ENCODE measurements around the gene LCE1D.

LCE1D gene, protein sequence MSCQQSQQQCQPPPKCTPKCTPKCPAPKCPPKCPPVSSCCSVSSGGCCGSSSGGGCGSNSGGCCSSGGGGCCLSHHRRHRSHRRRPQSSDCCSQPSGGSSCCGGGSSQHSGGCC

DNA sequence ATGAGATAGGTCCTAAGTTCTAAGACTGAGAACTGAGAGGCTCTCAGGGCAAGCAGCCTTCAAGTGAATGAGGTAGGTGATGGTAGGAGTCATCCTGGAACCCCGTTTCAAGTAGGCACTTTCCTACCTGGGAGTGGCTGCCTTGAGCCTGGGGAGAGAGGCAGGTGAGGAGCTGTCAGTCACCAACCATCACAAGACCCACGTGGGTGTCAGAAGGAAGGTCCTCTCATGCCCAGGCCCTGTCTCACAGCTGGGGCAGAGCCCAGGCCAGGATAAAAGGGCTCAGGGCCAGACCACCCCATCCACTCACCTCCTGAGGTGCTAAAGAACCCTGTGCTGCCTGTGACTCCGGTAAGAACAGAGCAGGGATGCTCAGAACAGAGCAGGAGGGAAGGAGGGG, at the start of gene LCE1D:
LCE1D (plus strand) TSS at position 301 of the 400 bp plus-strand sequence. CDS start 1,074 bp downstream, outside the sequence.
- H3K9me3 Mint-ChIP-seq = no peaks in the 10 kb centered on the region
- DNase-seq (ENCODE audit: low spot score) = no peak
- H3K27ac Mint-ChIP-seq = no peak within 1 kb of the TSS
- no peak within 1 kb of the TSS for H3K4me3 Mint-ChIP-seq
- no peaks in the 10 kb centered on the region for H3K36me3 Mint-ChIP-seq (ENCODE audit: low read depth)
- H3K4me1 Mint-ChIP-seq (ENCODE audit: low read depth) = no peaks in the 10 kb centered on the region
- peaks cover 4% of the 10 kb centered on the region for H3K27me3 Mint-ChIP-seq (ENCODE audit: low read depth)

DNA sequence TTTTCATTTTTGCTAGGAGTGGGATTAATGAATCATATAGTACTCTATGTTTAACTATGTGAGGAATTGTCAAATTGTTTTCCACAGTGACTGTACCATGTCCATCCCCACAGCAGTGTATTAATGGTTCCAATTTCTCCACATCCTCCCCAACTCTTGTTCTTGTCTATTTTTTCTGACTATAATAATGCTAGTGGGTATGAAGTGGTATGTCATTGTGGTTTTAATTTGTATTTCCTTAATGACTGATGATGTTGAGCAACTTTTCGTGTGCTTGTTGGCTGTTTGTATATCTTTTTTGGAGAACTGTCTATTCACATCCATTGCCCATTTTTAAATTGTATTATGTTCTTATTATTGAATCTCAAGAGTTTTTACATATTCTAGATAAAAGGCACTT, 48.7 kb upstream of the LCE1D start:
- Mint-ChIP-seq H3K36me3 (ENCODE audit: low read depth) (no peaks in the 10 kb centered on the region), H3K9me3 (no peaks in the 10 kb centered on the region), H3K27ac (no peak overlapping the region), H3K4me1 (ENCODE audit: low read depth) (no peaks in the 10 kb centered on the region), H3K27me3 (ENCODE audit: low read depth) (peaks cover 11% of the 10 kb centered on the region), H3K4me3 (no peak overlapping the region)
- DNase-seq (ENCODE audit: low spot score) = no peak

DNA sequence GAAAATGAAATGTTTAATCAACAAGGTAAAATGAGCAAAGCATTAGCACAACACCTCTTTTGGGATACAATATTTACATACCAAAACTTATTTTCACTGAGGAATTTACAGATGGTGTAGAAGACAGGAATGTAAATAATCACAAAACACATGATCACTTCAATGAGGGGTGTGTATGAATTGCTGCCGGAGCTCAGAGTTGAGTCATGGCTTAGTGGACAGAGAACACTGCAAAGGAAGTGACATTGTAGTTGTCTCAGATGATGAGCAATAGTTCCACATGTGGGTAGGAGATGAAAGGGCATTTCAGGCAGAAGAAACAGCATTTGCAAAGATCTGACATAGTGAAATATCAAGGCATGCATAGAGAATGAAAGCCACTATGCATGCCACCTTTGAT, 44.3 kb upstream of the LCE1D start:
- Mint-ChIP-seq H3K4me3 (no peak overlapping the region), H3K36me3 (ENCODE audit: low read depth) (no peaks in the 10 kb centered on the region), H3K27me3 (ENCODE audit: low read depth) (peaks cover 13% of the 10 kb centered on the region), H3K9me3 (no peaks in the 10 kb centered on the region), H3K4me1 (ENCODE audit: low read depth) (no peaks in the 10 kb centered on the region), H3K27ac (no peak overlapping the region)
- no peak for DNase-seq (ENCODE audit: low spot score)

DNA sequence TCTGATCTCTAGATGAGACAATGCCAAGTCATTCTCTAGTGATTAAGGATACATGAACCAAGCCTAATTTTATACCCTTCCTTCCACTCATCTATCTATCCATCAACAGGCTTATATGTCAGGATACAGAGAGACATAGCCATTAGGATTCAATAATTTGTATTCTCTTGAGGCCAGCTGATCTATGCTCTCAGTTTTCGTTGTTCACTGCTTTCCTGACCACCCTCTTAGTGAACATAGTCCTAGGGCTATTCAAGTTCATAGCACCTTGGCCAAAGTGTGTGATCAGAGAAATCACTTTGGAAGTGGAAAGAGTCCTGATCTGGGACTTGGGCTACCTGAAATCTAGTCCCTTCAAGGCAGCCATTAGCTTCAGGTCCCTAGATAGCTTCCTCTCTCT, 42.9 kb upstream of the LCE1D start:
- H3K4me3 Mint-ChIP-seq = no peak overlapping the region
- peaks cover 13% of the 10 kb centered on the region for H3K27me3 Mint-ChIP-seq (ENCODE audit: low read depth)
- H3K36me3 Mint-ChIP-seq (ENCODE audit: low read depth) = no peaks in the 10 kb centered on the region
- no peaks in the 10 kb centered on the region for H3K9me3 Mint-ChIP-seq
- H3K4me1 Mint-ChIP-seq (ENCODE audit: low read depth) = no peaks in the 10 kb centered on the region
- DNase-seq (ENCODE audit: low spot score) = no peak
- H3K27ac Mint-ChIP-seq = no peak overlapping the region

DNA sequence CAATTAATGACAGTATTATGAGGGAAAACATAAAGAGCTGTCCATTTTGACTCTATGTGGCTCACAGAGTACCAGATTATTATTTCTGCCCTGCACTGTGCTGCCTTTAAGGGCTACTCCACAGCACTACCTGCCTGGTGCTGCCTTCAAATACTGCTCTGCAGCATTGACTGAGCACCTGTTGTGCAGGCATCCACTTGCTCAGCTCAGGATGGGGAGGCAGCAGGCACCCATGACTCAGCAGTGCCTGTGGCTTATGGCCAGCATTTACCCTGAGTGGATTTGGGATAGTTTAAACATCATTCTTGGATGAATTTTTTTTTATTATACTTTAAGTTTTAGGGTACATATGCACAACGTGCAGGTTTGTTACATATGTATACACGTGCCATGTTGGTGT, 39.6 kb upstream of the LCE1D start:
- H3K9me3 Mint-ChIP-seq = no peaks in the 10 kb centered on the region
- H3K36me3 Mint-ChIP-seq (ENCODE audit: low read depth) = no peaks in the 10 kb centered on the region
- no peak for DNase-seq (ENCODE audit: low spot score)
- no peak overlapping the region for H3K27ac Mint-ChIP-seq
- no peak overlapping the region for H3K4me3 Mint-ChIP-seq
- no peaks in the 10 kb centered on the region for H3K4me1 Mint-ChIP-seq (ENCODE audit: low read depth)
- peaks cover 2% of the 10 kb centered on the region for H3K27me3 Mint-ChIP-seq (ENCODE audit: low read depth)

DNA sequence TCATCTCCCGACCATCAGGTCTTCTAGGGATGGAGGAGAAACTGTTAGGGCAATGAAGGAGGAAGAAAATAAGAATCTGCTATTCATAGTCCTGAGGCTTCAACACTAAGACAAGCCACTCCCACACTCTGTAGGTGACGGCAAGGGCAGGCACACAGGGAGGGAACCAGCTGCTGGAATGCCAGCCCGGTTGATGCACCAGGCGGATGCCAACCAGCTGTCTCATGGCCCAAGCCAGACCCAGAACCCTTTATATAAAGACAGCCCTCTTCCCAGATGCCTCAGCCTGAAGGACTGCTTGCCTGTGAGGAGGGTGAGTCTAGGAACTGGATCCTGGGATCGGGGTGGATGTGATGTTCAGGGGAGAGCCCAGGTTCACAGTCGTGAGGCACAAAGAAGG, 38.8 kb upstream of the LCE1D start, which contains the start of gene KPRP:
KPRP (plus strand) TSS at position 279 of the 400 bp plus-strand sequence. CDS start 1,564 bp downstream, outside the sequence.
- peaks cover 2% of the 10 kb centered on the region for H3K27me3 Mint-ChIP-seq (ENCODE audit: low read depth)
- no peaks in the 10 kb centered on the region for H3K9me3 Mint-ChIP-seq
- H3K4me1 Mint-ChIP-seq (ENCODE audit: low read depth) = no peaks in the 10 kb centered on the region

DNA sequence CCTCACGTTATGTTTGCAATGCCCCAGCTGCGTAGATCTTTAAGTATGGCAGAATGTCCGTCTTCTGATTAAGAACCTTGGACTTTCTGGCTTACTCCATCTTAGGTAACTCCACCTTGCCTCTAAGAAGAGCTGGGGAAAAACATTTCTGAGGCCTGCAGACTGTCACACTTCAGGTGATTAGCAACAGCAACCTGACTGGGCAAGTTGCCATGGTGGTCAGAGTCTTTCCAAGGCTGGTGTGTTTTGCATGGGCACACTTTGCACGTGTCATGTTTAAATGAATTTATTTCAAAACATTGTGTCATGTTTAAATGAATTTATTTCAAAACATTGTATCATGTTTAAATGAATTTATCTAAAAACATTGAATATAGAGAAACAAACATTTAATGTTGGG, 37.9 kb upstream of the LCE1D start:
- H3K9me3 Mint-ChIP-seq = no peaks in the 10 kb centered on the region
- no peak overlapping the region for H3K27ac Mint-ChIP-seq
- H3K36me3 Mint-ChIP-seq (ENCODE audit: low read depth) = no peaks in the 10 kb centered on the region
- H3K4me1 Mint-ChIP-seq (ENCODE audit: low read depth) = no peaks in the 10 kb centered on the region
- H3K4me3 Mint-ChIP-seq = no peak overlapping the region
- no peak for DNase-seq (ENCODE audit: low spot score)
- no peaks in the 10 kb centered on the region for H3K27me3 Mint-ChIP-seq (ENCODE audit: low read depth)

More for the DNA sequence above, 38.8 kb upstream of the LCE1D start, which contains the start of gene KPRP:
- H3K4me3 Mint-ChIP-seq = no peak within 1 kb of the TSS
- no peak within 1 kb of the TSS for H3K27ac Mint-ChIP-seq
- DNase-seq (ENCODE audit: low spot score) = no peak
- H3K36me3 Mint-ChIP-seq (ENCODE audit: low read depth) = no peaks in the 10 kb centered on the region

DNA sequence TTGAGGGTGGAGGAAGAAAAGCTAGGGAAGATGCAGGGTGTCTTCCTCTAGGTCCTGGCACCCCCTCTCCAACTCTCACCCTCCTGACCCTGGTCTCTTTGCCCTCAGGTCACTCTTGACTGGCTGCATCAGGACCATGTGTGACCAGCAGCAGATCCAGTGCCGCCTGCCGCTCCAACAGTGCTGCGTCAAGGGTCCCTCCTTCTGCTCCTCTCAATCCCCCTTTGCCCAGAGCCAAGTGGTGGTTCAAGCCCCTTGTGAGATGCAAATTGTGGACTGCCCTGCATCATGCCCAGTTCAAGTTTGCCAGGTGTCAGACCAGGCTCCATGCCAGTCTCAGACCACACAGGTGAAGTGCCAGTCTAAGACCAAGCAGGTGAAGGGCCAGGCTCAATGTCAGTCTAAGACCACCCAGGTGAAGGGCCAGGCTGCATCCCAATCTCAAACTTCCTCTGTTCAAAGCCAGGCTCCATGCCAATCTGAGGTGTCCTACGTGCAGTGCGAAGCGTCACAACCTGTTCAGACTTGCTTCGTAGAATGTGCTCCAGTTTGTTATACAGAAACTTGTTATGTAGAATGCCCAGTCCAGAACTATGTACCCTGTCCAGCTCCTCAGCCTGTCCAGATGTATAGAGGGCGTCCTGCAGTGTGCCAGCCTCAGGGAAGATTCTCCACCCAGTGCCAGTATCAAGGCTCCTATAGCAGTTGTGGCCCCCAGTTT, 36.9 kb upstream of the LCE1D start:
- no peak for DNase-seq (ENCODE audit: low spot score)
- Mint-ChIP-seq H3K4me3 (no peak overlapping the region), H3K36me3 (ENCODE audit: low read depth) (no peaks in the 10 kb centered on the region), H3K4me1 (ENCODE audit: low read depth) (no peaks in the 10 kb centered on the region), H3K27me3 (ENCODE audit: low read depth) (no peaks in the 10 kb centered on the region), H3K27ac (no peak overlapping the region), H3K9me3 (no peaks in the 10 kb centered on the region)

DNA sequence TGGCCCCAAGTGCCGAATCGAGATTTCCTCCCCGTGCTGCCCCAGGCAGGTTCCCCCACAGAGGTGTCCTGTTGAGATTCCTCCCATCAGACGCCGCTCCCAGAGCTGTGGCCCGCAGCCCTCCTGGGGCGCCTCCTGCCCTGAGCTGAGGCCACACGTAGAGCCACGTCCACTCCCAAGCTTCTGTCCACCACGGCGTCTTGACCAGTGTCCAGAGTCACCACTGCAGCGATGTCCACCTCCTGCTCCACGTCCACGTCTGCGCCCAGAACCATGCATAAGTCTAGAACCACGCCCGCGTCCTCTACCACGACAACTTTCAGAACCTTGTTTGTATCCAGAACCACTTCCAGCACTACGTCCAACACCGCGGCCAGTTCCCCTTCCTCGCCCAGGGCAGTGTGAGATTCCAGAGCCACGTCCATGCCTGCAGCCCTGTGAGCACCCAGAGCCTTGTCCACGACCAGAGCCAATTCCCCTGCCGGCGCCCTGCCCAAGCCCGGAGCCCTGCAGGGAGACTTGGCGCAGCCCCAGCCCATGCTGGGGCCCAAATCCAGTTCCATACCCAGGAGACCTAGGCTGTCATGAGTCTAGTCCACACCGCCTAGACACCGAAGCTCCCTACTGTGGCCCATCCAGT, 35.9 kb upstream of the LCE1D start:
- no peaks in the 10 kb centered on the region for H3K36me3 Mint-ChIP-seq (ENCODE audit: low read depth)

DNA sequence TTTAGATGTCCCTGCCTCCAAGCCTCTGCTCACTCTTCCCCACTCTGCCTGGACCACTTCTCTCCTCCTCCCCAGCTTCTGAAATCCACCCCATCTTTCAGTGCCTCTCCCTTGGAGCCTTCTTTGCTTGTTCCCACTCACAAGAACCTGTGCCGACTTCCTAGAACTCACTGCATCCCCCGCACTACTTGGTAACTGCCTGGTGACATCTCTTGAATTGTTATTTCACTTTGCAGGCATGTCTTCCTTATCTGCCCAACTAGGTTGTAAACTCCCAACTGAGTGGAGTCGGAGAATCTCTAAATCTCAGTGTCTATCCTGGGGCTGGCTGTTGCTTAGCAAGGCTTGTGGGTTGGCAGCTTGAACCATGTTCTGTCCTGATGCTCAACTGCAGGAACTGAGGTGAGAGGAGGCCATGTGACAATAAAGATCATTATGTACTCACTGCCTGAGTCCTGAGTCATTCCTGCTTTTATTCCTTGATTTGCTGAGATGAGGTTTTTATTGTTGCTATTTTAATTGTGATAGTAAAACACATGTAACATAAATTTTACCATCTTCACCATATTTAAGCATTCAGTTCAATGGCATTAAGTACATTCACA, 34.8 kb upstream of the LCE1D start:
- Mint-ChIP-seq H3K4me3 (no peak overlapping the region), H3K9me3 (no peaks in the 10 kb centered on the region), H3K27ac (no peak overlapping the region), H3K27me3 (ENCODE audit: low read depth) (no peaks in the 10 kb centered on the region), H3K36me3 (ENCODE audit: low read depth) (no peaks in the 10 kb centered on the region), H3K4me1 (ENCODE audit: low read depth) (no peaks in the 10 kb centered on the region)
- DNase-seq (ENCODE audit: low spot score) = no peak

More for the DNA sequence above, 35.9 kb upstream of the LCE1D start:
- no peak for DNase-seq (ENCODE audit: low spot score)
- Mint-ChIP-seq H3K9me3 (no peaks in the 10 kb centered on the region), H3K27me3 (ENCODE audit: low read depth) (no peaks in the 10 kb centered on the region), H3K4me3 (no peak overlapping the region), H3K27ac (no peak overlapping the region), H3K4me1 (ENCODE audit: low read depth) (no peaks in the 10 kb centered on the region)

DNA sequence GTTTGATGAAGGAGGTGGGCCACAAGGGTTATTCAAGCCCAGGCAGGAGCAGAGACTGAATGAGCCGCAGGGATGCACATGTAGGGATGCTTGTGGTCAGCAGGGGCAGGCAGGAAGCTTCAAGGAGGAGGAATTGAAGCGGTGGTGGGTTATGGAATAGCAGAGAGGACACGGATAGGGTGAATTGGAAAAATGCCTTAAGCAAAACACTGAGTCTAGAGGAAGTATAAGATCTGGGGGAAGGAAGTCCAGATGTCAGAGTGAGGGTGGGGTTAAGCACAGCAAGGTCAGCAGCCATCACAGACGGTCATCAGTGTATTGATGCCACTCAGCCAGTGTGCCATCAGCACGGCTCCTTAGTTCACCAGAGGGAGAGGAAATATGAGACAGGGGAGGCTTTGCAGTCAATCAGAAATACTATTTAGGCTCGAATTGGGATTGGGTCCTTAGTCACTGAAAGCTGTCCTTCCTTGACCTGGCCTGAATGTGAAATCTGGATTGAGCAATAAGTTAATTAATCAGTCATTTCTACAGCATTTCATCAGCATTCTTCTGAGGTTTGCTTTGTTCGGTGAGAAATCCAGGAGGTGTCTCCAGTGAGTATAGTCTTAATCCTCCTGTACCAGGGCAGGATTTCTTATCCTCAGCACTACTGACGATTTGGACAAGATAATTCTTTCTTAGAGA, 27.5 kb upstream of the LCE1D start:
- no peaks in the 10 kb centered on the region for H3K4me1 Mint-ChIP-seq (ENCODE audit: low read depth)
- no peaks in the 10 kb centered on the region for H3K9me3 Mint-ChIP-seq
- H3K27me3 Mint-ChIP-seq (ENCODE audit: low read depth) = no peaks in the 10 kb centered on the region
- H3K27ac Mint-ChIP-seq = no peak overlapping the region
- DNase-seq (ENCODE audit: low spot score) = no peak
- H3K36me3 Mint-ChIP-seq (ENCODE audit: low read depth) = no peaks in the 10 kb centered on the region
- no peak overlapping the region for H3K4me3 Mint-ChIP-seq

DNA sequence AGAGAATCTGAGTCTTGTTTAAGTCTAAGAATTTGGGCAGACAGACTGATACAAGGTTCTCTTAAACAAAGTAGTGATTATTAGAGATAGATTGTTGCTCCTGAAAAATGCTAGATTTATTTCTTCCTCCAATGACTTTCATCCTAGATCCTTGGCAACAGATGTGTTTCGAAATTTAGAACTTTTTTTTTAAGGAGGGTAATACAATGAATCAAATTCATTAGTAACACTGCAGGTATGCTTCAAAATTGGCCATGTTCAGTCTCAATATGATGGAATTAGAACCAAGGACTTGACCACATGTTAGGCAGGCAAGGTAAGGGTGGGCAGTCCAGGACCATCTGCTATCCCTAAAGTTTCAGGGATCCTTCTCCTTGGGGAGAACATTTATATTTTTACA, 26.1 kb upstream of the LCE1D start:
- Mint-ChIP-seq H3K27me3 (ENCODE audit: low read depth) (no peaks in the 10 kb centered on the region), H3K27ac (no peak overlapping the region), H3K36me3 (ENCODE audit: low read depth) (no peaks in the 10 kb centered on the region), H3K9me3 (no peaks in the 10 kb centered on the region), H3K4me3 (no peak overlapping the region), H3K4me1 (ENCODE audit: low read depth) (no peaks in the 10 kb centered on the region)
- DNase-seq (ENCODE audit: low spot score) = no peak

DNA sequence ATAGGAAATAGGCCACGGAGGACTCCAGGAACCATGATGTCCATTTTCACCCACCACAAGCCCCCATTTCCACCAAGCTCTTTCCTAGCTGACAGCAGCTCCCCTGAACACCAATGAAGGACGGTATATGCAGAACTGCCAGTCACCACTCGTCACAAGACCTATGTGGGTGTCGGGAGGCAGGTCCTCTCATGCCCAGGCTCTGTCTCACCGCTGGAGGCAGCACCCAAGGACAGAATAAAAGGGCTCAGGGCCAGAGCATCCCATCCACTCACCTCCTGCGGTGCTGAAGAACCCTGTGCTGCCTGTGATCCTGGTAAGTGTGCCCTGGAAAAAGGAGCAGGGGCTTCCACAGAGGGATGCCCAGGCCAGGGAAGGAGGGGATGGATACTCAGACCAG, 21.6 kb upstream of the LCE1D start, which contains the start of gene LCE1F:
LCE1F (plus strand) TSS at position 266 of the 400 bp plus-strand sequence. CDS start 1,232 bp downstream, outside the sequence.
- H3K36me3 Mint-ChIP-seq (ENCODE audit: low read depth) = no peaks in the 10 kb centered on the region
- no peak within 1 kb of the TSS for H3K4me3 Mint-ChIP-seq
- H3K4me1 Mint-ChIP-seq (ENCODE audit: low read depth) = no peaks in the 10 kb centered on the region
- no peaks in the 10 kb centered on the region for H3K9me3 Mint-ChIP-seq
- H3K27me3 Mint-ChIP-seq (ENCODE audit: low read depth) = no peaks in the 10 kb centered on the region
- DNase-seq (ENCODE audit: low spot score) = no peak
- H3K27ac Mint-ChIP-seq = no peak within 1 kb of the TSS

DNA sequence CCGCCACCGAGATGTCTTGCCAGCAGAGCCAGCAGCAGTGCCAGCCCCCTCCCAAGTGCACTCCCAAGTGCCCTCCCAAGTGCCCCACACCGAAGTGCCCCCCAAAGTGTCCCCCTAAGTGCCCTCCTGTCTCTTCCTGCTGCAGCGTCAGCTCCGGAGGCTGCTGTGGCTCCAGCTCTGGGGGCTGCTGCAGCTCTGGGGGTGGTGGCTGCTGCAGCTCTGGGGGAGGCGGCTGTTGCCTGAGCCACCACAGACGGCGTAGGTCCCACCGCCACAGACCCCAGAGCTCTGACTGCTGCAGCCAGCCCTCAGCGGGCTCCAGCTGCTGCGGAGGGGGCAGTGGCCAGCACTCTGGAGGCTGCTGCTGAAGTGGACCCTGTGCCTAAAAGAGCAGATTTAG, 20.2 kb upstream of the LCE1D start:
- DNase-seq (ENCODE audit: low spot score) = no peak
- no peak overlapping the region for H3K27ac Mint-ChIP-seq
- H3K36me3 Mint-ChIP-seq (ENCODE audit: low read depth) = no peaks in the 10 kb centered on the region
- no peaks in the 10 kb centered on the region for H3K4me1 Mint-ChIP-seq (ENCODE audit: low read depth)
- no peaks in the 10 kb centered on the region for H3K27me3 Mint-ChIP-seq (ENCODE audit: low read depth)
- H3K4me3 Mint-ChIP-seq = no peak overlapping the region
- no peaks in the 10 kb centered on the region for H3K9me3 Mint-ChIP-seq

Data from T-helper 2 cell treated with Interferon-gamma antibody and Interleukin-4, amounts not matched to agents 5 μg/mL and 100 μg/mL, for 36 hours (primary cell).